Activated effector memory CD4-positive, alpha-beta T cell treated with Interleukin-2 at 50 U/mL for 16 hours (primary cell): ENCODE data around the gene VAMP8.
A peak's percentile ranks its signal among the peaks of the same experiment; 100 is the strongest.
"Not testable (repeated sequence)": the region's sequence is repeated elsewhere in the genome, so short reads cannot be mapped to it uniquely, and the experiment has no call there.

ENCODE experiments used
- DNase-seq: peaks from one replicate; pipeline ENCODE4 v3.0.0-alpha.2; 2020

The VAMP8 gene

DNA sequence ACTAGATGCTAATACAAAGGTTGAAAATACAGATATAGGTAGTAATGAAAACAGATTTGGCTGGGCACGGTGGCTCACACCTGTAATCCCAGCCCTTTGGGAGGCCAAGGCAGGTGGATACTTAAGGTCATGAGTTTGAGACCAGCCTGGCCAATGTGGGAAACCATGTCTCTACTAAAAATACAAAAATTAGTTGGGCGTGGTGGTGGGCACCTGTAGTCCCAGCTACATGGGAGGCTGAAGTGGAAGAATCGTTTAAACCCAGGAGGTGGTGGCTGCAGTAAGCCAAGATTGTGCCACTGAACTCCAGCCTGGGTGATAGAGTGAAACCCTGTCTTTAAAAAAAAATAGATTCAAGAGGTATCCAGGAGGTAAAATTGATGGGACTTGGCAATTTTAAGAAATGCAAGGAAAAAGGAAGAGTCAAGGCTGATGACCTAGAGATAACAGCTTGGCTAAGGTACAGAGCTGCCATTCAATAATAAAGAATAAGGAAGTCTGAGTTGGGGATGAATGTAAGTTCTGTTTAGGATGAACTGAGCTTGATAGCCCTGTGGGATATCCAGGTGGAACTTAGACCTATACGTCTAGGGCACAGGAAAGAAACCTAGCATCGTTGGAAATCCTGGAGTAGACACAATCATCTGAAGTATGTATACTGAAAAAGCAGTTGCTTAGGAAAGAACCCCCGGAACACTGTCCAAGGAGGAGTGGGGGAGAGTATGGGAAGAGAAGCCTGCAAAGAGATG, 29.4 kb upstream of the VAMP8 start:
- no peak for DNase-seq

DNA sequence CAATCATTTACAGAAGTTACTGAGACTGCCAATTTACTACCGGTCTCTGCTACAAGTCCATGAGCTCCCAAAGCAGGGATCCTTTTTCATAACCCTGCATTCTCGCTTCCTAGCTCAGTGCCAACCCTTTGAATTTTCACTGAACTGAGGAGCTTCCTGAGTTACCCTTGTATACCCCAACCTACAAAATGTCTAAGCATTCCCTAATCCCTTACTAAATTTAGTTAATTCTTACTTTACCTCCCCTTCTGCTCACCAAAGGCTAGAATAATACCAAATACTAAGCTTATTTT, 28.8 kb upstream of the VAMP8 start:
- DNase-seq: no peak

- DNase-seq: no peak
Observed at GRCh38 chr2:85549095-85549494, 28.3 kb upstream of the VAMP8 start.

DNA sequence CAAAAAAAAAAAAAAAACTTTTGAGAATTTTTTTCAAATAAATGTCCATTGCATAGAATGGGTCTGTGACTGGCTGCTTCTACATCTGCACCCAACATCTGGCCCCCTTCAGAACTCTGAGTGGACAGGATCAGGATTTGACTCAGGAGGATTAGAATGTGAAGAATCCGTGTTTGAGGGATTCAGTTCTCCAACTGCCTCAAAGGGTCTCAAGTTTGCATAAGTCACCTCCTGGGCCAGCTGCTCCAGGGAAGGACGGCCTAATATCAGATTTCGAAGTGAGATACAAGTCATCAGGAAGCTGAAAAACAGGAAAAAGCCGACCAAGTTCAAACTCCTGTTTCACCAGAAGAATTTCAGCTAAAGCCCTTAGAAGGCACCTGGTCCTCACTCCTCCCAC, 27.6 kb upstream of the VAMP8 start:
- no peak for DNase-seq

DNA sequence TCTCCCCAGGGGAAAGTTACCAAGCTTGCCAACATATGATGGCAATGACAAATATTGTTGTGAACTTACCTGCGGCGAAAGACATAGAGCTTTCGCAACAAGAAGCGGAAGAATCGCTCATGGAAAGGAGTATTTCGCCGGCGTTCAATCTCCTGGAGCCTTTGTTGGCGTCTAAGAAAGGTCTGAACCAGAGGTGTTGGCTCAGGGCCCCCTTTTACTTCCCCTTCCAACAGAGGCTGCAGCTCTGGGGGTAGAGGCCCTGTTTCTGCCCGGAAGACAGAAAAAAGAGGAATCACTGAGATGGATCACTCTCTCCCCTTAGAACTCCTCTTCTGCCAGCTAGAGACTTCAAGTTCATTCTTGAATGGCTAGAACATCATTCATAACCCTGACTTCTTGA, 26.9 kb upstream of the VAMP8 start:
- DNase-seq: no peak

DNA sequence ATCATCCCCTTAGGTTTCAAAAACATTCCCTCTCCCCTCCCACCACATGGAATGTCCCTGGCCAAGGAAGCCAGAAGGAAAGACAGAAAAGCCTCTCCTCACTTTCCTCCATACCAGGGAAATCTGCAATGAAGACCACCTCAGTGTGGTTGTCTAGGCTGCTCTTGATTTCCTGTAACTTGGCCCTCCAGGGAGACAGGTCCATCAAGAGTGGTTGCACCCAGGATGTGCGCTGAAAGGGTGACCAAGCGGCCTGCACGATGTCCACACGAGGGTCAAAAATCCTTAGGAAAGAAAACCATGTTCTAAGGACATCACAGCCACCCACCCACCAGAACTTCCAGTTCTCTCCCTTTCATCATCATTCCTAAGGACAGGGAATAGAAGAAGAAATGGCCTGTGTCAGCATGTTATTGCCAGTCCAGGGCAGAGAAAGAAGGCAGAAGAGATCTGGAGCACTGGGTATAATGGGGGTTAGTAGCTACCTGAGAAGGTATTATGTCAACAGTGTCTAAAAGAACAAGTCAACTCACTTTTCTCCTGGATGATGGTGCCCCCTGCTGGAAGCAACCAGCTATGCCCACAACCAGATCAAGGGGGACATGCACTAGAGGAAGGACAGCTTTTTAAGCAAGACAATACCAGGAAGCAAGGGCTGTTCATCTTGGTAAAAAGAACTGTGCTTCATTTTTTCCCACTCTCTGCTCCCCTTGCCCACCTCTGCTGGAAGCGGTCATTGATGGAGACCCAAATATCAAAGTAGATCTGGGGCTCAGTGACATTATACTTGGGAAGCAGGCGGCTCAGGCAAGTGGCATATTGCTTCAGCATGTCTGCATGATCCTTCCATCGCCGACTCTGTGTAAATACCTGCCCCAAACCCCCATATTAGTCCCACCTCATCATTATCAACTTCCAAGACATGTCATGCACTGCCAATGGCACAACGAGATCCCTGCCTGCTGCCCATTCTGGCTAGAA, 25.4 kb upstream of the VAMP8 start:
- peak; percentile 77 for DNase-seq

DNA sequence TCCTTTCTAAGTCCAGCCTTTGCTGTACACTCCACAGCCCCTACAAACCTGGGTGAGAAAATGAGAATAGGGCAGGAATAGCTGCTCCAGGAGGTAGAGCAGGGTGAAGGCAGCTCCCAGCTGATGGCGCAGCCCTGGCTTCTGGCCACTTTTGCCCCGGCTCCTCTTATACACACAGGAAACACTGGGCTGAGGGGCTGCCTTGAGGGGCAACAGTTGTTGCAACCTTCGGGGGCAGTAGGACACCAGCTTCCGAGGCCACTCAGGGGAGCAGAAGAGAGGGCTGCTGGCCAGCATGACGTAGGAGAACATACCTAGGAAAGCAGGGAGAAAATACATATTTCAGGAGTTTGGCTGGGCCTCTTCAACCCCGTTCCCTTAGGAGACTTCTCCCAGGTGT, 24.2 kb upstream of the VAMP8 start:
- no peak for DNase-seq

- DNase-seq: no peak
Observed at GRCh38 chr2:85554980-85555612, 22.3 kb upstream of the VAMP8 start.

DNA sequence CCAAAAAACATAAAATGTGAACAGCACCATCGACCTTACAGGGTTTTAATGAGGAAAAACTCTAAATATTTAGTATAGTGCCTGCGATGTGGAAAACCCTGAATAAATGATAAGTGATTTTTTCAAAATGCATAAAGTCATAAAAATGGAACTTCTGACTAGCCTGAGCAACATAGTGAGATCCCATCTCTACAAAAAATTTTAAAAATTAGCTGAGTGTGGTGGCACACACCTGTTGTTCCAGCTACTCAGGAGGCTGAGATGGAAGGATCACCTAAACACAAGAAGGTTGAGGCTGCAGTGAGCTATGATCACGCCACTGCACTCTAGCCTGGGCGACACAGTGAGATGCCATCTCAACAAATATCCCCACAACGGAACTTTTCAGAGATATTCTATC, 20.3 kb upstream of the VAMP8 start:
- DNase-seq: no peak

DNA sequence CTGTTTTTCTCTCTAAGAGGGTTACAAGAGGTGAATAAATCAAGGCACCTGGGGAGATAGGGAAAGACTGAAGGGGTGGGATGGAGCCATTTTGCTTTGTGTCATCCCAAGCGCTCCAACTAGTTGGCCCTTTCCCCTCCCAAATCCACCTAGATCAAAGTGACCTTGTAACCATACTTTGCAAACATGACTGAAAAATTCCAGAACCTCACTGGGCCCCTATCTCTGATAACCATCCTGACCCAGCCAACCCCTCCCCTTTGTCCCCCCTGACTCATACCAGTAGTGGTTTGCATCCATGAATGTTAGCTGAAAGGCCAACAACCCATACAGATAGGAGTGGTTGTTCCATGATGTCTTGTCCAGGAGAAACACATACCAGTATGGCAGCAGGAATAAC, 19.2 kb upstream of the VAMP8 start:
- DNase-seq: no peak

GRCh38 chr2:85560403-85560726, 17.0 kb upstream of the VAMP8 start:
- DNase-seq: not testable (repeated sequence)

DNA sequence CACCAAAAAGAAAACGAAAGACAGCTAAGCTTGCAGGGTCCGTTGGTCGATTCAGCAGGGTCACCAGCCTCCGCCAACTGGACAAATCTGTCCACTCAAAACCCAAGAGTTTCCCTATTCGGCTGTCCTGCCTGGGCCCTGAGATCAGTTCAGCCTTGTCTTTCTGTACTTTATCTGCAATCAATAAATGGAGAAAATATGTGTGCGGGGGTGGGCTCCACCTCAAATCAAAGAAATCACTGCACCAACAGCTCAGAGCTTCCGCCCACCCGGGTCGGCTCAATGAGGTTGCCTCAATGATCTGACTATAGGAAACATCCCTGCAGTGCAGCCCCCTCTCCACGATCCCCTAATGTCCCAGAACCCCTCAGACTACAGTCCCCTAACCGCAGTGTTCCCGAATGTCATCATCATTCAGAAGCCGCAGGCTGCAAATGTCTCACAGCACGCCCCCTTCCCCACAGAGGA, 16.5 kb upstream of the VAMP8 start:
- no peak for DNase-seq

GRCh38 chr2:85561280-85562212, 15.8 kb upstream of the VAMP8 start, which contains the start of gene GGCX:
Gene GGCX (minus strand): TSS chr2:85561493. CDS start chr2:85561428, 65 bp downstream.
- peak; percentile 93 for DNase-seq

GRCh38 chr2:85564144-85564563, 13.2 kb upstream of the VAMP8 start:
- DNase-seq: no peak

- DNase-seq: no peak
Observed at GRCh38 chr2:85566265-85566664, 11.1 kb upstream of the VAMP8 start.

DNA sequence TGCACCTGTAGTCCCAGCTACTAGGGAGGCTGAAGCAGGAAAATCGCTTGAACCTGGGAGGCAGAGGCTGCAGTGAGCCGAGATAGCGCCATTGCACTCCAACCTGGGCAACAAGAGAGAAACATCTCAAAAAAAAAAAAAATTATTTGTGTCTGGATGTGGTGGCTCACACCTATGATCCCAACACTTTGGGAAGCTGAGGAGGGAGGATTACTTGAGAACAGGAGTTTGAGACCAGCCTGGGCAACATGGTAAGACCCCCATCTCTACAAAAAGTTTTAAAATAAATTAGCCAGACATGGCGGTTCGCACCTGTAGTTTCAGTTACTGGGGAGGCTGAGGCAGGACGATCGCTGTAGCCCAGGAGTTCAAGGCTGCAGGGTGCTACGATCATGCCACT, 1.6 kb upstream of the VAMP8 start:
- DNase-seq: no peak

- DNase-seq: no peak
Observed at GRCh38 chr2:85577063-85577385, 362 bp upstream of the VAMP8 start.

DNA sequence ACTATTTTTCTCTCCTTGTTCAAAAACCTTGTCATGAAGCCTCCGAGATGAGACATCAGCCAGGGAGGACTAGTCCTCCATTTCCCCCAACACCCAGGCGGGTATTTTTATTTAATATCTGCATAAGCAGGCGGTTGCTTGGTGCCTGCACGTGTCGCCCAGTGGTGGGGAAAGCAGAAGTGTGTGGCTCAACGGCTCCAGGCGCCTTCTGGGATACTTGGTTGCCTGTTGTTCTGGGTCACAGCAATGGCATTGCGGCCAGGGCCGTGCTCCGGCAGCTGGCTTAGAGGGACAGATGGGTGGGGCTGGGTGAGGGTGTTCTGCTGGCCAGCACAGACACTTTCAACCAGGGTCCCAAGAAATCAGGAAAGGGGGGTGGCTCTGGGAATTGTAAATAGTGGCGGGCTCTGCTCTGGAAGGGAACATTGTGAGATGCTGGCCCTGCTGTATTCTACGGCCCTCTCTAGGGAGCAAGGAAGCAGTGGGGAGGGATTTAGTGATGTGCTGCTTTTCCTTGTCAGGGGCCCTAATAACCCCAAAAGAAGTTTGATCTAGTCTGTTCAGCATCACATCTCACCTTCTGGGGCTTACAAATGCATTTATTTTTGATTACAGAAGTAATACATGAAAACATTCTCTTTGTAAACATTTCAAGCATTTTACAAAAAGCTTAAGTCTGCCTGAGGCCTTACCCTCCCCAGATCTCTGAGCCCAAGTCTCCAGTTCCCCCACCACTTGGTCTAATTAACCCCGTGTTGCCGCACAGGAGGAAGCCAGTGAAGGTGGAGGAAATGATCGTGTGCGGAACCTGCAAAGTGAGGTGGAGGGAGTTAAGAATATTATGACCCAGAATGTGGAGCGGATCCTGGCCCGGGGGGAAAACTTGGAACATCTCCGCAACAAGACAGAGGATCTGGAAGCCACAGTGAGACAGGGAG, 1.1 kb downstream of the VAMP8 start:
- DNase-seq: no peak

- DNase-seq: no peak
Observed at GRCh38 chr2:85579266-85579935, 2.0 kb downstream of the VAMP8 start.

DNA sequence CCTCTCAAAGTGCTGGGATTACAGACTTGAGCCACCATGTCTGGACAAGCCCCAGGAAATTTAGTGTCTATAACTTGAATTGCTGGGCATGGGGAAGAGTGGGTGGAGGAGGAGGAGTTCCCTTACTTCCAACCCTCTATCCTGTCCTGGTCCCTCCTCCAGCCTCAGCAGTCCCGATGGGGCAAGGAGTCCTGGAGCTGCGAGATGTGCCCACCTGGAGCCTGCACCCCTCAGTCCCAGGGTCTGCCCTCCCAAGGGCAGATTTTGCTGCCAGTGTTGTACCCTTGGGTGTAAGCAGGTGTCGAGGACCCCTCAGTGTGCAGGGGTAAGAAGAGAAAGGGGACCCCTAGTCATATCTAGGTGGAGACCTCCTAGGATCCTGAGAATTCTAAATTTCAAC, 2.8 kb downstream of the VAMP8 start:
- DNase-seq: no peak

DNA sequence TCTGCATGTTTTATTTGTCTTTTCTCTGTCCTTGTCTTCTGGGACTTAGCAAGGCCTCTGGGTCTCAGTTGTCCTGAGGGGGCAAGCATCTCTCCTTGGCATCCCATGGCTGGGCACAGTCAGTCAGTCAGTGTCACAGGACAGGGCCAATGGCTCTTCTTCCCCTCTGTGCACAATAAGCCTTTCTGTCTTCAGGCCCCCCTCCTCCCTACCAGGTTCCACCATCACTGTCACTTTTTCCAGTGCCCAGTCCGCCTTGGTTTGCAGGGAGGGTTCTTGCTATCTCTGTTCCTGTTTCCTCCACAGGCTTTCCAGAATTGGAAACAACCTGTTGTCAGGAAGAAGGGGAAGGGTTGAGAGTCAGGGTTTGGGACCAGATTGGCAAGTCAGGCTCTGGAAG, 5.1 kb downstream of the VAMP8 start:
- DNase-seq: no peak
